Measurements from ENCODE around the gene ADD1.

- TF ChIP-seq, protein P1, sequence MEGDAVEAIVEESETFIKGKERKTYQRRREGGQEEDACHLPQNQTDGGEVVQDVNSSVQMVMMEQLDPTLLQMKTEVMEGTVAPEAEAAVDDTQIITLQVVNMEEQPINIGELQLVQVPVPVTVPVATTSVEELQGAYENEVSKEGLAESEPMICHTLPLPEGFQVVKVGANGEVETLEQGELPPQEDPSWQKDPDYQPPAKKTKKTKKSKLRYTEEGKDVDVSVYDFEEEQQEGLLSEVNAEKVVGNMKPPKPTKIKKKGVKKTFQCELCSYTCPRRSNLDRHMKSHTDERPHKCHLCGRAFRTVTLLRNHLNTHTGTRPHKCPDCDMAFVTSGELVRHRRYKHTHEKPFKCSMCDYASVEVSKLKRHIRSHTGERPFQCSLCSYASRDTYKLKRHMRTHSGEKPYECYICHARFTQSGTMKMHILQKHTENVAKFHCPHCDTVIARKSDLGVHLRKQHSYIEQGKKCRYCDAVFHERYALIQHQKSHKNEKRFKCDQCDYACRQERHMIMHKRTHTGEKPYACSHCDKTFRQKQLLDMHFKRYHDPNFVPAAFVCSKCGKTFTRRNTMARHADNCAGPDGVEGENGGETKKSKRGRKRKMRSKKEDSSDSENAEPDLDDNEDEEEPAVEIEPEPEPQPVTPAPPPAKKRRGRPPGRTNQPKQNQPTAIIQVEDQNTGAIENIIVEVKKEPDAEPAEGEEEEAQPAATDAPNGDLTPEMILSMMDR (conservative IDR thresholded peaks at IDR 0.05; ENCODE audit: low read depth, low read length): no peak
- no peak for TF ChIP-seq EZH2 (IDR thresholded peaks at IDR 0.05; ENCODE audit: borderline replicate concordance, low read depth, low read length, poor library complexity, severe bottlenecking)
Observed at GRCh38 chr4:2814627-2815270, 28.9 kb upstream of the ADD1 start.
